CD4-positive, alpha-beta T cell treated with Interferon gamma for 1 hour (primary cell): ENCODE data around the gene TXNDC2.
"Not testable (repeated sequence)": the region's sequence is repeated elsewhere in the genome, so short reads cannot be mapped to it uniquely, and the experiment has no call there.

Source experiments
- DNase-seq: peaks from one replicate; pipeline ENCODE4 v3.0.0-alpha.2; 2020

The TXNDC2 gene

DNA sequence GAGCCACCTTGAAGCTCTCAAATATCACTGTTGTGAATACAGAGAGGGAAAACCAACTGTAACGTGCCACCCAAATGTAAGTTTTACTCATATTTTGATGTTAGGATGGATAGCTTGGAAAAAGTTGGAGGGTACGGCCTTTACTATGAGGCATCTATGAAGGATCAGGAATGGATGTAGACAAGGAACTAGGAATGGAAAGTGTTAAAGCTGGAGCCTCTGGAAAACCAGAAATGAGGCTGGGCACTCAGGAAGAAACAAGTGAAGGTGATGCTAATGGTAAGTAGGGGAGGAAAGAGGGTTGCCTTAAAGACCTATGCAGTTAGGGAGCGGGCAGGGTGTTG is 204 bp downstream of the TXNDC2 start:
- no peak for DNase-seq

DNA sequence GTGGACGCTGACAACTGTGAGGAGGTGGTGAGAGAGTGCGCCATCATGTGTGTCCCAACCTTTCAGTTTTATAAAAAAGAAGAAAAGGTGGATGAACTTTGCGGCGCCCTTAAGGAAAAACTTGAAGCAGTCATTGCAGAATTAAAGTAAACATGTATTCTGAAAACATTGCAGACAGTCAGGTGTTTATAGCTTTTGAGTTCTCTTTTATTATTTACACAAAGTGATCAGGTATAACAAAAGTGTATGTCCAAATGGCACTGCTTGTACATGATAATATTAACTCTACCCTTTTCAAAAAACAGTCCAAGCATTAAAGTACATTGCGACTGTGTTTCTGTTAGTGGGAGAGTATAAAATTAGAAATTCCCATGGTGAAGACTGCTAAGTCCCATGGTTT is 2.2 kb downstream of the TXNDC2 start:
- DNase-seq, result no peak

DNA sequence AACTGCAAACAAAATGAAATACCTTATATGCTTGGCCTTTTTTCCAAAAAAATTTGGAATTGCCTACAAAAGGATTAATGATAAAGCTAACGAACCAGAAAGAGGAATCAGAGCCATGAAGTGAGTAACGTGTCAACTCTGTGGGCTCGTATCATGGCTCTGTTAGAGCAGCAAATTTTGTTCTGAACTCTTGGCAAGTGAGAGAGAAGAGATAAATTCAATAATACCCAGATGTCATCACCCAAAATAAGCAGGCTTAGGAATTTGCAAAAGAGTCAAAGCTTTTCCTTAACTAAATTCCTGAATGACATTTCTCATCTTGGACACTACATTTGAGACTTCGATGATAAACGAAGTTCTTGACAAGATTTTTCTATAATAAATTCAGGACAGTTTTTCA is 4.4 kb downstream of the TXNDC2 start:
- no peak for DNase-seq

DNA sequence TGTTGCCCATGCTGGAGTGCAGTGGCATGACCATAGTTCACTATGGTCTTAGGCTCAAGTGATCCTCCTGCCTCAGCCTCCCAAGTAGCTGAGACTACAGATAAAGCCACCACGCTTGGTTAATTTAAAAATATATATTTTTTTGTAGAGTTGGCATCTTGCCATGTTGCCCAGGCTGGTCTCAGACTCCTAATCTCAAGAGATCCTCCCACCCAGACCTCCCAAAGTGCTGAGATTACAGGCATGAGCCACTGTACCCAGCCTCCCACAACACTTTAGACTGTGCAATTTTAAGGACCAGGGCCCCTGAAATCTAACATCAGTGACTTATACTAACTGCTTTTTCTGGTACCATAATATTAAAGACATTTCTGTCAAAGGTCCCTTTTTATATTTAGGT is 5.2 kb downstream of the TXNDC2 start:
- no peak for DNase-seq

DNA sequence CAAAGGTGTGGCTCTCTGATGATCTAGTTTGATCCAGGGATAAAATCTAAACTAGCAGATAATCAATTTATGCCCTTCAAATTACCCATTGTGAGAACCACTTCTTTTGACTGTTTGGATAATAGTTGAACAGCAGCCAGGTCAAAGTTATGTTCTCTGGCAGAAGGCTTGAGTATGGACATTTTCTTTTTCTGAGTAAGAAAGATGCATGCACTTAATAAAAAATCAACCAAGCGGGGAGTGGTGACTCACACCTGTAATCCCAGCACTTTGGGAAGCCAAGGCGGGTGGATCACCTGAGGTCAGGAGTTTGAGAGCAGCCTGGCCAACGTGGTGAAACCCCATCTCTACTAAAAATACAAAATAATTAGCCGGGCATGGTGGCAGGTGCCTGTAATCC is 5.7 kb downstream of the TXNDC2 start:
- not testable (repeated sequence) for DNase-seq

DNA sequence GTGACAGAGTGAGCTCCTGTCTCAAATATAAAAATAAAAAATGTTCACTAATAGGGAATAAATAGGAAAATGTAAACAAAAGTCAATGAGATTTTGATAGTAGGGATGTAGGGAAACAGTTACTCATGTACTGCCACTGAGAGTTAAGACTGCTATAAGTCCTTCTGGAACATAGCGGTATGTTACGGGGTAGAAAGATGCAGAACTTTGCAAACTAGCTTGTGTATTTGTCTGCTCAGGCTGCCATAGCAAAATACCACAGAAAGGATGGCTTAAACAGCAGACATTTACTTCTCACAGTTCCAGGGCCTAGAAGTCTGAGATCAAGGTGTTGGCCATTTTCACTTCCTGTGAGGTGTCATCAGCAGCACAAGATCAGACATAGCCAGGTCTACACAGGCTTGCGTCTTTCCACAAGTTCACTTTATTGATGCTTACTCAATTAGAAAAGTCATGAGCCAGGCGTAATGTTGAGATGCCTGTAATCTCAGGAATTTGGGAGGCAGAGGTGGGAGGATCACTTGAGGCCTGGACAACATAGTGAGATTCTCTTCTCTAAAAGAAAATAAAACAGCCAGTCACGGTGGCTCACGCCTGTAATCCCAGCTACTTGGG is 8.8 kb downstream of the TXNDC2 start:
- no peak for DNase-seq

DNA sequence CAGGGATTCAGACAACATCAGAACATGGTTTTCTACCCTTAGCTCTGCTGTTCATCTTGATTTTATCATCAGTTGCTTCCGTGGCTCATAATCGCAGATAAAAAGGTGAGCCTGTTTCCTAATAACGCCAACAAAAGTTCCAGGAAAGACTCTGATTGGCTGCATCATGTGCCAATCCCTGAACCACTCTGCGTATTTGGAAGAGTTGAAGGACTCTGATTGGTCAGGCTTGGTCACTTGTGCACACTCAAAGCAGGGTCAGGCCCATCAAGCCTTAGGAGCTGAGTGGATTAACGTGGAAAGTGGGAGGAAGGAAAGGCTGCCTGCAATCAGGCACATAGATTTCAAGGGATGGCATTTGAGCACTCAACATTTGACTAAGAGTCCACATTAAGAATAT is 11.4 kb downstream of the TXNDC2 start:
- no peak for DNase-seq

DNA sequence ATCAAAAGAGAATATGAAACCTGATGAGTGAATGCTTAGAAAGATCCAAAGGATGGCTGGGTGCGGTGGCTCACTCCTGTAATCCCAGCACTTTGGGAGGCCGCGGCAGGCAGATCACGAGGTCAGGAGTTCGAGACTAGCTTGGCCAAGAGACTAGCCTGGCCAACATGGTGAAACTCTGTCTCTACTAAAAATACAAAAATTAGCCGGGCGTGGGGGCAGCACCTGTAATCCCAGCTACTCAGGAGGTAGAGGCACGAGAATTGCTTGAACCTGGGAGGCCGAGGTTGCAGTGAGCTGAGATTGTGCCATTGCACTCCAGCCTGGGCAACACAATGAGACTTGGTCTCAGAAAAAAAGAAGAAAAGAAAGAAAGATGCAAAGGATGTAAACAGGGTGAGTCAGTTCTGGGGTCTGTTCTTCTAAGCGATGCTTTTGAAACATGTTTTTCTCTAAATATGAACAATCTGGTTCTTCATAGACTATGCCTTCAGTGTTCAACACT is 12.1 kb downstream of the TXNDC2 start:
- not testable (repeated sequence) for DNase-seq

DNA sequence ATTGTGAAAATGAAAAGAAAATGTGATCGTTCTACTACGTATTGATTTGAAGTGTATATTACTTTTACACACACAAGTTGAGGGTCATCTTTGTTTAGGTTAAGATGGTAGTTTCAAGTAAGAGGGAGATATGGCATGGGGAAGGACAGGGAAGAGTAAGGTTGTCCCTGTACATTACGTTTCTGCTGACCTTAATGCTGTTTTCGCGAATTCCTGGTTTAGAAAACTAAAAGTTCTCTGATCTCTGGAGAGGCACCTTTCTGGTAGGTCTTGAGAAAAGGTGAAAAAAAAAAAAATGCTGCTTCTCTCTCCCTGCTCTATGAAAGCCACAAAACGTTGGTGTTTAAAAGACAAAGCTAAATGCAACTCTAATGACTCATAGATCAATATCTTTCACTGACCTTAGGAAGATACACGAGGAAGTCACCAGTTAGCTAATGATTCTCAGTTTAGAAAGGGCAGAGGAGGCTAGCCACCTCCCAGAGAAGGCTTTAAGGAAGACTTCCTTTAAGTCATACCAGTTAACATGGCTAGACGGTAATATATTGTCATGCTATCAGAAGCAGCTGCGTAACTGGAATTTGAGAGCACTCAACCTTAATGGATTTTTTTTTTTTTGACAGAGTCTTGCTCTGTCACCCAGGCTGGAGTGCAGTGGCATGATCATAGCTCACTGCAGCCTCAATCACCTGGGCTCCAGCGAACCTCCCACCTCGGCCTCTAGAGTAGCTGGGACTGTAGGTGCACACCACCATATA is 13.2 kb downstream of the TXNDC2 start:
- DNase-seq, result no peak

DNA sequence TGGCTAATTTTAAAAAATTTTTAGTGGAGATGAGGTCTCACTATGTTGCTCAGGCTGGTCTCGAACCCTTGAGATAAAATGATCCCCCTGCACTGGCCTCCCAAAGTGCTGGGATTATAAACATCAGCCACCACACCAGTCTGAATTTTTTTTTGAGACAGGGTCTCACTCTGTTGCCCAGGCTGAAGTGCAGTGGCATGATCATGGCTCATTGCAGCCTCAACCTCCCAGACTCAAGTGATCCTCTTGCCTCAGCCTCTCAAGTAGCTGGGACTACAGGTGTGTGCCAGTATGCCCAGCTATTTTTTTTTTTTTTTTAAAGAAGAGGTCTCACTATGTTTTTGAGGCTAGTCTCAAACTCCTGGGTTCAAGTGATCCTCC is 13.8 kb downstream of the TXNDC2 start:
- DNase-seq, result not testable (repeated sequence)

DNA sequence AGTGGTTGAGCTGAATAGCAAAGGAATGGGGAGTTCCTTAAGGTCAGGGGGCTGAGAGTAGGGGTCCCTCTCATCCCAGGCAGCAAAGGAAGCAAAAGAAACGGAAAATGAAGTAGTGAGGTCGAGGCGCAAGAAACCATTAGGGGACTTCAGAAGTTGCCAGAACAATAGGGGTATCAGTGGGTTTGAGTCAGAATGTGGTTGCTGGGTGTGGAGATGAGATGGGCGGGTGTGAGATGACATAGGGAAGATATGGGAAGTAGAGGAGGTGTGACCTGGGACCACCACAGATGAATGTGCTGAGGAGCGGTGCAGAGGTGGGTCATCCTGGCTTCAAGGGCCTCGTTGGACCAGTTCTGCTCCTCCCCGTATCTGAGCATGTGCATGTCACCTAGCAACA is 14.9 kb downstream of the TXNDC2 start:
- DNase-seq, result no peak

DNA sequence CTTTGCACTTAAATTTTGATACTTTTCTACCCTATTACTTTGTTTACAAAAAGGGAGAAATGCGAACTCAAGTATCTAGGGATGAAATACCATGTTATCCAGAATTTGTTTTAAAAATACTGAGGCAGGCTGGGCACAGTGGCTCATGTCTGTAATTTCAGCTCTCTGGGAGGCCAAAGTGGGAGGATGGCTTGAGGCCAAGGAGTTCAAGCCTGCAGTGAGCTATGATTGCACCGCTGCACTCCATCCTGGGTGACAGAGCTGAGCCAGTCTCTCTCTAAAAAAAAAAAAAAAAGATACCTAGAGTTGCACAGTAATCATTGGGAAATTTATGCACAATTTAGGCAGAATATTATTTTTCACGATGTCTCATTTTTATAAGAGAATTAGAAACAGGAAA is 15.6 kb downstream of the TXNDC2 start:
- no peak for DNase-seq

DNA sequence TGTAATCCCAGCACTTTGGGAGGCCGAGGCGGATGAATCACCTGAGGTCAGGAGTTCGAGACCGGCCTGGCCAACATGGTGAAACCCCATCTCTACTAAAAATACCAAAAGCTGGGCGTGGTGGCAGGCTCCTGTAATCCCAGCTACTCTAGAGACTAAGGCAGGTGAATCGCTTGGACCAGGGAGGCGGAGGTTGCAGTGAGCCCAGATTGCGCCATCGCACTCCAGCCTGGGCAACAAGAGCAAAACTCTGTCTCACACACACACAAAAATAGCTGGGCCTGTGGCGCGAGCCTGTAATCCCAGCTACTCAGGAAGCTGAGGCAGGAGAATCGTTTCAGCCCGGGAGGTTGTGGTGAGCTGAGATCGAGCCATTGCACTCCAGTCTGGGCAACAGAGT is 16.5 kb downstream of the TXNDC2 start:
- not testable (repeated sequence) for DNase-seq

DNA sequence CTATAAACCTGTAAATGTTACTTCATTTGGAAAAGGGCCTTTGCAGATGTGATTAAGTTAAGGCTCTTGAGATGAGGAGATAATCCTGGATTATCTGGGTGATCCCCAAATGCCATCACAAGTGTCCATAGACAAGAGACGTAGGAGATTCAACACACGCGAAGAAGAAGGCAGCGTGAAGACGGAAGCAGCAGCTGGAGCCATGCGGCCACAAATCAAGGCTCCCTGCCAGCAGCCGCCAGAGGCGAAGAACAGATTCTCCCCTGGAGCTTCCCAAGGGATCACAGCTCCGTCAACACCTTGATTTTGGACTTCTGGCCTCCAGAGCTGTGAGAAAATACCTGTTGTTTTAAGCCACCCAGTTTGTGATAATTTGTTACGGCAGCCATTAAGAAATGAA is 17.1 kb downstream of the TXNDC2 start:
- DNase-seq, result no peak

DNA sequence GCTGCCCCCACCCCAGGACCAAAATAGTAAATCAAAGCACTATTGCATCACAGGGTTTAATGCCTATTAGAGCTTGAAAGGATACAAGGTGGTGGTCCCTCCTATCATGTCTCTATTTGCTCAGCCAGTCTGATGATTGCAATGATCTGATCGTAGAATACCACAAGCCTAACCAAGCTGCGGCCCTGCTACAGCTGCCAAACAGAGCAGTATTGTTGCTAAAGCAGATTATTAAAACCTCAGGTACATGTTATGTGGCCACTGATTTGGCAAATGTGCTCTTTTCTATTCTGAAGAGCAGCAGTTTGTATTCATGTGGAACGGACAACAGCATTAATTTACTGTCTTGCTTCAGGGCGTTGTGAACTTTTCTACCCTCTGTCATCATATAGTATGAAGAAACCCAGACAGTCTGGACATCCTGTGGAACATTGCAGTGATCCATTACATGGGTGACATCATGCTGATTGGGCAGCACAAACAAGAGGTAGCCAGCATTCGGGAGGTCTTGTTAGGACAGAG is 19.7 kb downstream of the TXNDC2 start:
- DNase-seq, result no peak

DNA sequence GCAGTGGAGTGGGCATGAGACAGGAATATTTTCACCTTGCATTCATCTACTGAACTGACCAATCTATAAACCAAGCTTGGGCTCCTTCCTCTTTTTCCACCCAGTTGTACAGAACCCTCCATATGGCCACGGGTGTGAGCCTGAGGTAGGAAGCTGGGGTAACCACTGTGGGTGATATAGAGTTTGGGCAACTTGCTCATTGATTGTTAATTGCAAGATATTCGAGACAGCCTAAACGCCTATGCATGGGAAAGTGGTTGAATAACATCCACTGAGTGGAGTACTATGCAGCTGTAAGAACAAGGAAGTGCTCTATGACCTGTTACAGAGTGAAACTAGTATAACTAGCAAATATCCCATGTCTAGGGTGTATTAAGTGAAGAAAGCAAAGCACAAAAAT is 20.7 kb downstream of the TXNDC2 start:
- DNase-seq, result no peak

DNA sequence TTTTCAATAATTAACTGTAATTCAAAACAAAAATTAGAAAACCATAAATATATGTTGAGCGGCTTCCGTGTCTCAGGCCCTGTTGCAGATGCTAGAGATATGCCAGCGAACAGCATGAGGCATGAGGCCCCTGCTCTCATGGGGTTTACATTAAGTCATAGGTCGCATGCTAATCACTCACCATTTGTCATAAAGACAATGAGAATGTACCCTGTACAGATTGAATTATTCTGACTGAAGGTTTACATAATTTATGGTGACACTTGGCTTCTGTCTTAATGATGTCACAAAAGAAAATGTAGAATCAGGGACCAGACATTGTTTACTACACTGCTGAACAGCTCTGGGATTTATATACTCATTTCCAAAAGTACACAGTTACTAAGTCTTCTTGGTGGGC is 22.1 kb downstream of the TXNDC2 start:
- no peak for DNase-seq

DNA sequence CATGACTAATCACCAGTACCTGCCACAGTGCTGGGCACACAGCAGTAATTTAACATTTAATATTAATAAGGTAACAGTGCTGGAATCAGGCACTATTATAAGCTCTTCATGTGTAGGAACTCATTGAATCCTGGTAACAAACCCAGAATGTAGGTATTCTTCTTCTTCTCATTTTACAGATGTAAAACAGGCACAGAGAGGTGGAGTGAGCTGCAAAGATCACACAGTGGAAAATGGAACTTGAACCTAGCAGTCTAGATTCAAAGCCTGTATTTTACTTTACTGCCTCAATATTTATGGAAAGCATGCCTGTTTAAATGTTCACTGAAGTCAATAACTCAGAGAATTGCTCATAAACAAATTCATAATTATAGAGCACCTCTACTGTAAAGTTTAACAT is 24.3 kb downstream of the TXNDC2 start:
- no peak for DNase-seq

DNA sequence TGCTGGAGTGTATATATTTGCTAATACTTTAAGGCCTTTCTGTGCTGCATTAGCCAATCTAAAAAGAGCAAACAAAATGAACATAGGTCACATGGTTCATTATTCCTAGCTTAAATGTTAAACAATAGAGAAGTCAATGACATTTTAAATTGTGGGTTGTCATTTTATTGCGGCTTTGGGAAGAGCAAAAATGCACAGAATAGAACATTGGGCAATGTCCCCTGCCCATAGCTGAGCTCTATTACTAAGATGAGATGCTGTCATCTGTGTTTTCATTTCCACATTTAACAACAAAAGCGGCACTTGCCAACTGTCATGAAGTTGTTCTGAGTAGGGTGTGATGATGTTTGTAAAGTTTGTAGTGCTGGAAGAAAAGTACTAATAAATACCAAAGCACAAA is 24.9 kb downstream of the TXNDC2 start:
- DNase-seq, result no peak

DNA sequence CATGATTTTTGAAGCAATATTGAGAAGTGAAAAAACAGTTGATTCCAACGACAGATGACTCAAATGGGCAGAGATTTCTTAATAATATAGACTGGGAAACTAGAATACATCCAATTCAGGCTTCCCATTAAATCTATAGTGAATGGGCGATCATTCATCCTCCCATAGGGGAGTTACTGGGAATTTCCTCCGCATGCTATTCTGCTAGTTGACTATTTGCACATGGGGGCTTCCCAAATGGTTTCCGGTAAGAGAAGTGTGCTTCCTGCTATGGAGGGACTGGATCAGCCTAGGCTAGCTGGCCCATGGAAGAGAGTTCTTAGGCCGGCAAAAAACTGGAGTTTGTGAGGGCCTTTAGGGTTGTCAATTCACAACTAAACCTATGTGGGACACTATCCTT is 25.5 kb downstream of the TXNDC2 start:
- DNase-seq, result no peak

DNA sequence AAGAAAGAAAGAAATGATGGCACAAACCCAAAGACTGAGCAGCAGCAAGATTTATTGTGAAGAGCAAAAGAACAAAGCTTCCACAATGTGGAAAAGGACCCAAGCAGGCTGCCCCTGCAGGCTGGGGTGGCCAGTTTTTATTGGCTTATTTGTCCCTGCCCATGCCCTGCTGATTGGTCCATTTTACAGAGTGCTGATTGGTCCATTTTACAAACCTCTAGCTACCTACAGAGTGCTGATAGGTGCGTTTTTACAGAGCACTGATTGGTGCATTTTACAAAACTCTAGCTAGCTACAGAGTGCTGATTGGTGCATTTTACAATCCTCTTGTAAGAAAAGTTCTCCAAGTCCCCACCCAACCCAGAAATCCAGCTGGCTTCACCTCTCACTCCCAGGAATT is 26.5 kb downstream of the TXNDC2 start:
- DNase-seq, result not testable (repeated sequence)

DNA sequence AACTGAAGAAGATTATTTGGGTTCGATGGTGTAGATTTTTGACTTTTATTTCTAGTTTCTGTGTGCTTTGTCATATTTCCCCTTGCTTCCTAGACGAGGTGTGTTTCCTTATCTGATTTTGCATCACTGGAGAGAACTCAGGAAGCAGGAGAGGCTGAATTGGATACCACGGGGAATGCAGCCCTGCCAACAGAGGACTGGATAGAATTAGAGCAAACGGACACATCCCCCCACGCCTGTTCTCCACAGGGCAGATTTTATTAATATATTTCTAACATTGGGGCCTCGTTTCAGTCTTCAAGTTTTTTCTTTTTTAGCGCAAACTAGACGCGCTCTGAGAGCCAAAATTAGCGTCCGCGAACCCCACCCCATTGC is 27.4 kb downstream of the TXNDC2 start:
- no peak for DNase-seq

DNA sequence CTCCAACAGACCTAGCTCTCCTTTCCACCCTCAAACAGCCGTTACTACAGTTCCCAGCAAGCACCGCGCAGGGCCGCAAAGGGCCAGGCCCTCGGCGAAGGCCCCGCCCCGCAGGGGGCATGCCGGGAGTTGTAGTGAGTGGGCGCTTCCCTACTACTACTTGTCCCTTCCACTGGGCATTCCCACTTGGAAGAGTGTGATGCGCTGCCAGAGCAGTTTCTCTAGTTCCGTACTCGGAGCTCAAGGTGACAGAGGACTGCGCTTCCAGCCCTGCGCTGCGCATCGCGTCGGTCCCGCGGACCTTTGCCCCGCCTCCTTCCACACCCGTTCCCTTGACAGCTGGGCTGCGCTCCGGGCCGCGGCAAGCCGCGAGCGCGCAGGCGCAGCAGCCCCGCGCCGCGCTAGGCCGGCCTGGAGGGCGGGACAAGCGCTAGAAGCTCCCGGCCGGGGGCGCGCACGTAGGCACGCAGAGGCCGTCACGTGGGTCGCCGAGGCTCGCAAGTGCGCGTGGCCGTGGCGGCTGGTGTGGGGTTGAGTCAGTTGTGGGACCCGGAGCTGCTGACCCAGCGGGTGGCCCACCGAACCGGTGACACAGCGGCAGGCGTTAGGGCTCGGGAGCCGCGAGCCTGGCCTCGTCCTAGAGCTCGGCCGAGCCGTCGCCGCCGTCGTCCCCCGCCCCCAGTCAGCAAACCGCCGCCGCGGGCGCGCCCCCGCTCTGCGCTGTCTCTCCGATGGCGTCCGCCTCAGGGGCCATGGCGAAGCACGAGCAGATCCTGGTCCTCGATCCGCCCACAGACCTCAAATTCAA is 28.0 kb downstream of the TXNDC2 start, which contains the start of gene VAPA:
Gene VAPA (plus strand): TSS at position 491 of the 808 bp plus-strand sequence. CDS start 241 bp downstream, at position 732.
- DNase-seq, result peak; percentile 95

DNA sequence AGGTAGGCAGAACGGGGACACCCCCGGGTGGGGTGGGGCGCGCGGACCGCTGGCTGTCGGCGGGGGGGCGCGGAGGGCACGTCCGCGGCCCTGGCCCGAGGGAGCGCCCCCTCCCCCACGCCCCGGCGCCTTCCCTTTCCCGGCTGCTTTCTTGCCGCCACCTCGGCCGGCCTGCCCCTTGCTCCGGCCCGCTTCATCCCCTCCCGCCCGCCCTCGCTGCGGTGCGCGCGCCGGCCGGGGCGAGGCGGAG is 28.5 kb downstream of the TXNDC2 start:
- no peak for DNase-seq
